GM21526 (cell line): ENCODE results near the gene IL21R.

Source experiments
- ATAC-seq: cut with Tn5 transposase; IDR thresholded peaks from one replicate; pipeline ENCODE4 v1.9.1; 2021; ENCODE audit warnings: moderate library complexity; ENCODE audit not compliant: unreplicated experiment, low FRiP score

IL21R gene

GRCh38 chr16:27401768-27402568 lies at the start of gene IL21R:
TSS of gene IL21R (plus strand) at chr16:27402174. CDS start at chr16:27430072, 27,898 bp downstream.
- ATAC-seq: peak; percentile 51

DNA sequence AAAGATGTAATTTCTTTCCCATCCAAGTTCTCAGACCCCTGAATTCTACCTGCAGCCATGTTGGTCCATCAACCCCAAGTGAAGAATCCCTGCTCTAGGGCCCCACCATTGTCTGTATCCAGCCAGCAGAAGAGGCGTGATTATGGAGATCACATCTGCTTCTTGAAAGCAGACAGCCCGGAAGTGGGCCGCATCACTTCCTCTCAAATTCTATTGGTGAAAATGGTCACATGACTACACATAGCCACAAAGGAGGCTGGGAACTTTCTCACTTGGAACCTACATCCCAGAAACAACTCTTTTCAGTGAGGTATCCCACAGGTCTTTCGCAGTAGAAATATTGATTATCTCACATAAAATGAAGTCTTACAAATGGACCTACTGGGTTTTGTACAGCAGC lies 48.1 kb upstream of the IL21R start:
- no peak for ATAC-seq

DNA sequence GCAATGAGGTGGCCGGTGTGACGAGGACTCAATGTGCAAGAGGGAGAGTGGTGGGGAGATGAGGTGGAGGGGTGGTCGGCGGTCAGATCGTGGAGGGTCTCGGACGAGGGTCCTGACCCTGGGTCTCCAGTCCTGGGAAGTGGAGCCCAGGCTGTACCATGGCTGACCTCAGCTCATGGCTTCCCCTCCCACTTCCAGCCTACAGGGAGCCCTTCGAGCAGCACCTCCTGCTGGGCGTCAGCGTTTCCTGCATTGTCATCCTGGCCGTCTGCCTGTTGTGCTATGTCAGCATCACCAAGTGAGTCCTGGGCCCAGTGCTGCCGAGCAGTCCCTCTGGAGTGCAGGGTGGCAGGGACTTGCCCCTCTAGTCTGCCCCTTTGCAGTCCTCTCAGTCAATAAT lies 46.4 kb upstream of the IL21R start:
- no peak for ATAC-seq

DNA sequence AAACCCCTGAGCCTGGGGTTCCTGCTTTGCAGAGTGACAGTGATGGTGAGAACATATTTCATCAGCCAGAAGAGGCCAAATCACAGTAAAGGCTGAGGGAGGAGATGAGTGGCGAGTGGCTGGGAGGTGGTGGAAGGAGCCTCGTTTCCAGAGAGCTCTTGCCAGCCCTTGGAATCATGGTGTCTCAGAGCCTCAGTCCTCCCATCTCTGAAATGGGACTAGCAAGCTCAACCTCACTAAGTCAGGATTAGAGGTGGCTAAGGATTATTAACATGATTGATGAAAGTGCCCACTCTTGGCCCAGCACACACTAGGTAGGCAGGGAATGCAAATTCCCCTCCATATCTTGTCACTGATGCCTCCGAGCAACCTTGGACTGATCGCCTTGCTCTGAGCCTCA lies 45.2 kb upstream of the IL21R start:
- no peak for ATAC-seq

- ATAC-seq: no peak
These were observed 42.9 kb upstream of the IL21R start for GRCh38 chr16:27359051-27359450.

- no peak for ATAC-seq
These were observed 42.4 kb upstream of the IL21R start for GRCh38 chr16:27359615-27360014.

GRCh38 chr16:27361987-27362386 lies 40.0 kb upstream of the IL21R start:
- ATAC-seq: no peak

GRCh38 chr16:27362570-27363245 lies 39.3 kb upstream of the IL21R start:
- ATAC-seq: no peak

- ATAC-seq: no peak
These were observed 38.7 kb upstream of the IL21R start for GRCh38 chr16:27363246-27363632.

GRCh38 chr16:27363797-27364196 lies 38.2 kb upstream of the IL21R start:
- ATAC-seq: no peak

DNA sequence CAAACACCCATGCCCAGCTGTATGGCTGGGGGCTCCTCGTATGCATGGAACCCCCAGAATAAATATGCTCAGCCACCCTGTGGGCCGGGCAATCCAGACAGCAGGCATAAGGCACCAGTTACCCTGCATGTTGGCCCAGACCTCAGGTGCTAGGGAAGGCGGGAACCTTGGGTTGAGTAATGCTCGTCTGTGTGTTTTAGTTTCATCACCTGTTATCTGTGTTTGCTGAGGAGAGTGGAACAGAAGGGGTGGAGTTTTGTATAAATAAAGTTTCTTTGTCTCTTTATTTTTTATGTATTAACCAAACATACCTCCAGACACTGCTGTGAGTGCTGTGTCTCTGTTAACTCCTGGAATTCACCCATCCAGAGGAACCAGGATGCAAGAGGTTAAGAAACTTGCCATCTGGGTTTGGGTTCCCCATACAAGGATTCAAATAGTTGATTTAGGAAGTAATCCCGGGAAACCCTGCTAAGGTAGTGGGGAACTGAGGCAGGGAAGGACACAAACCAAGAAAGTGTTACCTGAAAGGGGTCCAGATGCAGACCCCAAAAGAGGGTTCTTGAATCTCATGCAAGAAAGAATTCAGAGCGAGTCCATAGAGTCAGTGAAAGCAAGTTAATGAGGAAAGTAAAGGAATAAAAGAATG lies 37.4 kb upstream of the IL21R start:
- no peak for ATAC-seq

DNA sequence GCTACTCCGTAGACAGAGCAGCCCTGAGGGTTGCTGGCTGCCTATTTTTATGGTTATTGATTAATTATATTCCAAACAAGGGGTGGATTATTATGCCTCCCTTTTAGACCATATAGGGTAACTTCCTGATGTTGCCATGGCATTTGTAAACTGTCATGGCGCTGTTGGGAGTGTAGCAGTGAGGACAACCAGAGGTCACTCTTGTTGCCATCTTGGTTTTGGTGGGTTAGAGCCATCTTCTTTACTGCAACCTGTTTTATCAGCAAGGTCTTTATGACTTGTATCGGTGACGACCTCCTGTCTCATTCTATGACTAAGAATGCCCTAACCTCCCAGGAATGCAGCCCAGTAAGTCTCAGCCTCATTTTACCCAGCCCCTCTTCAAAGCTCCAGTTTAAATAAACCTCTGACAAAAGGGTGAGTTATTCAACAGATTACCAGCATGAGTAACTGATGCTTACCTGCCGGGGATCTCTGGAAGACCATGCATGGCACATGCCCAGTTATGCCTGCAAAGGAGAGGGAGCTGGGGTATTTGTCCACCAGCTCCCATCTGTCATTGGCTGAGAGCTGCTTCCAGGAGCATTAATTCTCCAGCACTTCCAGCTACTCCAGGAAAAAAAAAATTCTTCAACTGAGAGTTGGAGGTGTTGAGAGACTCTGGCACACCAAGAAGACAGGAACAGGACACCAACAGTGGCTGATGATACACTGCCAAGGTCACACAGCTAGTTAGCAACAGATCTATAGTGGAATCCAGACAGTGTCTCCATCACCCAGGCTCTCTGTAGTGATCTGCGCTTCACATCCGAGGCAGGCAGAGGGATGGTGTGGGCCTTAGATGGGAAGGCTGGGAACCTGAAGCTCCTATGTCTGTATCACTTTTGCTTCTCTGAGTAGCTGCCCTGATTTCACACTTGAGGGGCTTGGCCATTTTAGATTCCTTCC lies 36.6 kb upstream of the IL21R start:
- ATAC-seq: no peak

DNA sequence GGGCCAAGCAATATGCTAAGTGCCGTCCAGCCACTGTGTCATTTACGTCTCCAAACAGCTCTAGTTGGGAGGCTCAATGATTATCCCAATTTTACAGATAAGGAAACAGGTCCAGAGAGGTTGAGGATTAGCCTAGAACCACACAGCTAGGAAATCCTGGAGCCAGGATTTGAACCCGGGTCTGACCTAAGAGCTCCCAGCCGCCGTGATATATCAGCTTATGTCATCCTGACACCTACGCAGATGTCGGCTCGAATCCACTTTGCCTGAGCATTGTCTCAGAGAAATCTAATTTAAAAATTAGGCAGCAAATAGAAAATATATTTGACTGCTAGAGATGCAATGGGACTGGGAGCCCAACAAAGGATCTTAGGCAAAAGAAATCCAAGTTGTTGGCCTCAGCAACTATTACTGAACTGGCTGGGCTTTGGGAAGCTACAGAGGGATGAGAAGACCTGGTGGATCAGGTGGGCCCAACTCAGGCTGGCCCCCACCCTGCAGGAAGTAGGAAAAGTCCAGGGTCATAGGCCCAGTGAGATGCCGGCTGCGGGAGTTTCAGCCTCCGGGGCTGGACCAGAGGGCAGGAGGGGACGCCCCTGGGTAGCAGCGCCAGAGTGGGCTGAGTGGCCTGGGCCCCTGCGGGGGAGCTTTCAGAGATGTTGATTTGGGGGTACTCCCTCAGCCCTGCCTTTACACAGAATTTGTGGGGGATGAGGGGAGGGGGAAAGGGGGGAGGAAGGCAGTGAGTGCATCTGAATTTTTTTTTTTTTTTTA lies 35.1 kb upstream of the IL21R start:
- peak; percentile 12 for ATAC-seq

- ATAC-seq: peak; percentile 48
These were observed 34.3 kb upstream of the IL21R start for GRCh38 chr16:27367461-27368357.

- no peak for ATAC-seq
These were observed 33.6 kb upstream of the IL21R start for GRCh38 chr16:27368358-27368722.

- no peak for ATAC-seq
These were observed 32.2 kb upstream of the IL21R start for GRCh38 chr16:27369806-27370205.

DNA sequence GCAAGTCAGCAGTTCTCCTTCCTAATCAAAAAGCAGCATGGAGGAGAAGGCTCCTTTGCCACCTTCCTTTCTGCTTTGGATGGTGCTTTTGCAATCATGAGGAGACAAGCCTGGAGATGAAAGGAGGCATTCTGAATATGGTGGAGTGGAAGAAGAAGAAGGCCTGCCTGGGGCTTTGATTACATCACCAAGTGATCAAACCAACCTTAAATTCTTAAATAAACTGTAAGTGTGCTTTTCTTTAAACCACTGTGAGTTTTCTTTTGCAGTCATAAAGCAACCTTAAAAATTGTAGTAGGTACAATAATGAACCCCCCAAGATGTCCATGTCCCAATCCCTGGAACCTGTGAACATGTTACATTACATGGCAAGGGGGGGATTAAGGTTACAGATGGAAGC lies 31.7 kb upstream of the IL21R start:
- no peak for ATAC-seq

DNA sequence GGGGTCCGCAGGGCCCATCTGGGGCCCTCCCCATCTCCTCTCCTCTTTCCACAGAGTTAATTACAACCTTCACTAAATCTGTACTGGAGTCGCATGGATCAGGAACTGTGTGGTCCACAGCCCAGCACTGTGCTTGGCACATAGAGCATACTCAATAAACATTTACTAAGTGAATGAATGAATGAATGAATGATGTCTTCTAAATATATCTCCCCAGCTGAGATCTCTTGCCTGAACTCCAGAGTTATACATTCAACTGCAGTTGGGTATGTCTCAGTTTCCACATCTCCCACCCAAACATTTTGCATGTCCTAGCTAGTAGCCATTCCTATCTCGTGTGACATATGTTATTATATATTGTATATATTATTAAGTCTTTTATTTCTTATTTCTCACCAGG lies 28.7 kb upstream of the IL21R start:
- no peak for ATAC-seq
